OCI-M2 (cell line): ENCODE data around the gene CMTM5.
"Not testable (repeated sequence)": the region's sequence is repeated elsewhere in the genome, so short reads cannot be mapped to it uniquely, and the experiment has no call there.

Source experiments
- DNase-seq: peaks from one replicate; lab custom pipeline; 2025; ENCODE audit not compliant: unreplicated experiment; lab: John Stamatoyannopoulos, UW

Gene CMTM5

GRCh38 chr14:23396126-23396525 lies 19.3 kb downstream of the CMTM5 start:
- DNase-seq, result no peak

DNA sequence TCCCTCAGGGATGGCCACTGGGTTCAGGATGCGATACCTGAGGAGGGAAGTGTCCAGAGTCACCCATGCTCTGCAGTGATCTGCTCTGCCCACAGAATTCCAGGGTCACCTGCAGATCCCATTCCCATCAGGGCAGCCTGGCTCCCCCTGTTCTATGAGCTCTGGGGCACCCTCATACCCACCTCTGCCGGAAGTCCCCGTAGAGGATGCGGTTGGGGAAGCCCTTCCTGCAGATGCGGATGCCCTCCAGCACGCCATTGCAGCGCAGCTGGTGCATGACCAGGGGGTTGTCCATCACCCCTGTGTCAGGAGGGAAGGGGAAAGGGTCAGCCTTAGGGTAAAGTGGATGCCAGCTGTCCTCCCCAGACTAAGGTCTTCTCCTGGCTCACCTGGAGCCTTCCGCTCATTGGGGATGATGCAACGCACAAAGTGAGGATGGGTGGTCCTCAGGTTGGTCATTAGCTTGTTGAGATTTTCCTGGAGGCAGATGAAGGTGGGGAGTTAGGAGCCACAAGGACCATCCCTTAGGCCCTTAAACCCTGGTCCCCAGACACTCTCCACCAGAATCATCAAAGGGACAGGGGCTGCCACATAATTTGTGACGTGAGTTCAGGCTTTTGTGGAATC lies 20.0 kb downstream of the CMTM5 start:
- DNase-seq, result no peak

GRCh38 chr14:23398348-23398747 lies 21.5 kb downstream of the CMTM5 start:
- DNase-seq, result no peak

GRCh38 chr14:23399136-23399535 lies 22.3 kb downstream of the CMTM5 start:
- DNase-seq, result no peak

GRCh38 chr14:23399591-23399990 lies 22.7 kb downstream of the CMTM5 start:
- no peak for DNase-seq

- DNase-seq, result not testable (repeated sequence)
Observed at GRCh38 chr14:23400496-23401149, 23.8 kb downstream of the CMTM5 start.

DNA sequence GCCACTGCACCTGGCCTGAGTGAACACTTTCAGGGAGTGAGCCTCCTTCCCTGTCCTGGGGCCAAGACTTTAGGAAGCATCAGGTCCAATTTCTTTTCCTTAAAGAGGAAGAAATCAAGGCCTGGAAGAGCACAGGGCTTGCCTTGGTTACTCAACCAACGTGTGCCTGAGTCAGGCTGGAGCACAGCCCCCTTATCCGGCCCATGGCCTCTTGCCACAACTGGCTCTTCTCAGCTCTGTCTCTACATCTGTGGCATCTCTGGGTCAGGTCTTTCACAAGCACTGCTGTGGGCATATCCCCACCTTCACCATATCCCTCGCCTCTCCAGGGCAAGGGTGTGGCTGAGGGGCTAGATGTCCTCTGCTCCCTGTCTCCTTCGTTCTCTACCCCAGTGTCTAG lies 24.4 kb downstream of the CMTM5 start:
- no peak for DNase-seq

- DNase-seq, result no peak
Observed at GRCh38 chr14:23402296-23403138, 25.7 kb downstream of the CMTM5 start.

- DNase-seq, result no peak
Observed at GRCh38 chr14:23403139-23403438, 26.2 kb downstream of the CMTM5 start.

- DNase-seq, result no peak
Observed at GRCh38 chr14:23403908-23404307, 27.1 kb downstream of the CMTM5 start.

GRCh38 chr14:23404331-23404900 lies 27.6 kb downstream of the CMTM5 start:
- no peak for DNase-seq

DNA sequence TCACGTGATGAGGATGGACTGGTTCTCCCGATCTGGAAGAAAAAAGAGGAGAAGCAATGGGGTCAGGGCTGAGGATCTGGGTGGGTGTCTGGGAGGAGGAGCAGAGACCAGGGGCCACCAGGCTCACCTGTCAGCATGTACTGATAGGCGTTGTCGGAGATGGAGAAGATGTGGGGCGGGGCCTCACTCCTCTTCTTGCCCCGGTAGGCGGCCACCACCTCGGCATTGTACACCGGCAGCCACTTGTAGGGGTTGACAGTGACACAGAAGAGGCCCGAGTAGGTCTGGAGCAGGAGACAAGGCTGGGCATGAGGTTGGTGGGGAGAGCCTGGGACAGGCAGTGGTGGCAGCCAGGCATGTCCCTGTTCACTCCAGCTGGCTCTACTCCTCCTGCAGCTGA lies 28.2 kb downstream of the CMTM5 start:
- DNase-seq, result no peak

DNA sequence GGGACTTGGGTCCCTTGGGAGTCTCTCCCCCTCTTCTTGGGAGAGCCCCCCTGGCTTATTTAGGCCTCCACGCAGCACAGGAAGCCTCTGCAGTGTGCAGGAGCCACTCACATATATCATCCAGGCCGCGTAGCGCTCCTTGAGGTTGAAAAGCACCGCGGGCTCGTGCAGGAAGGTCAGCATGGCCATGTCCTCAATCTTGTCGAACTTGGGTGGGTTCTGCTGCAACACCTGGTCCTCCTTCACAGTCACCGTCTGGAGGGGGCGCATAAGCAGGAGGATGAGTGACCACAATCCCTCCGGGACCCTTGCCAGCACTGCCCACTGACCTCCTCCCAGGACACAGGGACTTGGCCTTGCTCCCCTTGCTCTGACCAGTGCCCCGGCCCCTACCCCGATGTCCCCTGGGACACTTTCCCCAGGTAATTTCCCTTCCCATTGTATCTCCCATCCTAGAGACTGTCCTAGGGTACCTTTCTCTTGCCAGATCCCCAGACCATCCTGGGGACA lies 28.7 kb downstream of the CMTM5 start:
- DNase-seq, result no peak

- no peak for DNase-seq
Observed at GRCh38 chr14:23406244-23406643, 29.4 kb downstream of the CMTM5 start.

GRCh38 chr14:23406725-23407355 lies 30.0 kb downstream of the CMTM5 start:
- DNase-seq, result no peak

GRCh38 chr14:23407516-23408306 lies 30.9 kb downstream of the CMTM5 start, which contains the start of gene MYH6:
Gene MYH6 (minus strand): TSS chr14:23408273. CDS start chr14:23407223, 1,050 bp downstream.
- no peak for DNase-seq

DNA sequence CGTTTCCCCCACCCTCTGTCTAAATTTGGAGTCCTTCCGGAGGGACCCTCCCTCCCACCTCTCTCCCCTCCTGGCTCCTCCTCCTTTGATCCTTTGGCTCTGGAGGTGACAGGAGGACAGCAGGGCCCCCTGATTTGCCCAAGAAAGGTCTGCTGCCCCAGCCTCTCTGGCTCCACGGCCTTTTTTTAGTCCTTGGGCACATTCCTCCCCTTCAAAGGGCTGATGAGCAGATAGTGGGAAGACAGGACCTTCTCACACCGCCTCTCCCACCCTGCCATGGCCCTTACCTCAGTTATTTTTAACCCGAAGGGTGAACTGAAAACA lies 31.4 kb downstream of the CMTM5 start:
- no peak for DNase-seq

DNA sequence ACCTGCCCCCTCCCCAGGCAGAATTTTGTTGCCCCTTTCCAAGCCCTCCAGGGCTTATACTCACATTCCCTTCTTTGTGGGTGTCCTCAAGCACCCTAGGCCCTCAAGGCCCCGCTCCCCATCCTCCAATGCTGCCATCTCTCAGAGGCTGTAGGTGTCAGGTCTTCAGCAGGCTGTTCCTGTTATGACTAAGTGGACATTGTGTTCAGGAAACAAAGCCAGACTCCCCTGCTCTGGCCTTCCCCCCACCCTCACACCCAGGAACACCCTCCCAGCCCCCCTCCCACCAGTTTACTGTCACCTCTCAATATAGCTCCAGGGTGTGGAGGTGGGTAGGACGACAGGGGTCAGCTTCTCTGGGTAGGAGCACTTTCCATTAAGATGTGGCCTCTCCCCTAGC lies 32.6 kb downstream of the CMTM5 start:
- DNase-seq, result no peak

DNA sequence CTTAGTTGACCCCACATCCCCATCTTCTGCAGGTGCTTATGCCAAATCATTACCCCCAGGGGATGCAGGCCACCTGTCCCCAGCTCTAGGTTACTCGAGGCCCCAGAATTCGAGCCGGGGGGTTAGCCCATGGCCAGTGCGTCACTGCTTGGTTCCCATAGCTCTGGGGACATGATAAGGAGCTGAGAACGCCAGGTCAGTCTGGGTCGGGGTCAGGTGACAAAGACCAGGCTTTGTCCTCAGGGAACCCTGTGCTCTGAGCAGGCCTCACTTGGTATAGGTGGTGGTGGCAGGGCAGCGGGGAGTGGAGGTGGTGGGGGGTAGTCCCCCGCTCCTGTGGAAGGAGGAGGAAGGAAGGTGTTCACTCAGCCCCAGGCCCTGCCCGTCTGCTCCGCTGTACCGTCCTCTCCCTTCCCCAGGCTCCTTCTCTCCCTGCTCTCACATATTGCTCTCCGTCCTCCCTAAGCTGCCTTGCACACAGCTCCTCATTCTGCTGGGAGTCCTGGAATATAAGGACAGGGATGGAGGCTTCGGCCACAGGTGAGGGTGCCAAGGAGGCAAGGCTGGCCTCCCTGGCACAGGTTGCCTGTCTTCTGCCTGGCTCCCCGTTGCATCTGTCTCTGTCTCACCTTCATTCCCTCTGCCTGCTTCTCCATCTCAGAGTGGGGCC lies 33.3 kb downstream of the CMTM5 start:
- DNase-seq, result no peak
